K562 (cell line): ENCODE data around the gene PPP1R37. TPM values are rescaled to one million over a fixed set of nuclear protein-coding genes. Genes with fewer than 3 reads are reported as not detected.

Experiments used
- ATAC-seq: fragments of 200-7000 bp; cut with Tn5 transposase; 3 replicates; pipeline ENCODE4 v1.9.1; 2020; ENCODE audit warnings: moderate library complexity
- BruUV-seq: library from RNA; stranded (reverse); fragments of 400-500 nt; replicated peaks from 2 replicates; lab custom pipeline; 2021; lab: Mats Ljungman, UMichigan
- CTCF ChIA-PET: fragments of 300-600 bp; formaldehyde crosslinking; extraction: SDS; loops from one replicate; lab custom pipeline; 2021; ENCODE audit warnings: low intra/inter-chr PET ratio; lab: Yijun Ruan, JAX
- POLR2A ChIA-PET: fragments of 300-600, 350-650 bp; sonication (Branson Sonifier 250); formaldehyde crosslinking; extraction: SDS; loops from one replicate; lab custom pipeline; 2021; ENCODE audit warnings: antibody characterized with exemption, inconsistent platforms; lab: Yijun Ruan, JAX
- DNase-seq, 4 experiments: peaks; one replicate each; pipeline versions ENCODE4 v3.0.0 to v3.0.0-alpha.2; 2011 to 2018; ENCODE audit warnings: low spot score in 3 of 4, mixed read lengths in 3 of 4; ENCODE audit errors: extremely low read depth in 1 of 4
- FAIRE-seq: peaks from 2 replicates; lab custom pipeline; 2011; peaks lifted over from hg19 to GRCh38; lab: Jason Lieb, UNC
- H2AFZ ChIP-seq: 2 replicates; pipeline ENCODE4 v1.6.0; 2011; ENCODE audit warnings: low read depth, low read length, control low read depth, inconsistent platforms
- H3K27ac ChIP-seq: fragments of 200-600 bp; 3 replicates; pipeline ENCODE4 v1.8.0; 2011; ENCODE audit warnings: low read depth, mild to moderate bottlenecking, control low read depth, inconsistent platforms, low read length, moderate library complexity, mixed read lengths; ENCODE audit errors: extremely low read depth
- H3K27me3 ChIP-seq, 2 experiments: fragments of 300-600 bp in 1 of 2; 2 replicates in 1 of 2; 3 replicates in 1 of 2; pipeline versions ENCODE4 v1.6.0 to v1.8.0; 2011; ENCODE audit warnings: inconsistent platforms in 2 of 2, low read length in 2 of 2, mild to moderate bottlenecking in 1 of 2, mixed read lengths in 1 of 2, moderate library complexity in 1 of 2; ENCODE audit not compliant: control insufficient read depth in 2 of 2, insufficient read depth in 2 of 2
- H3K36me3 ChIP-seq: fragments of 300-600 bp; 3 replicates; pipeline ENCODE4 v1.8.0; 2011; ENCODE audit warnings: mild to moderate bottlenecking, low read length, inconsistent platforms; ENCODE audit not compliant: control insufficient read depth, insufficient read depth
- H3K4me1 ChIP-seq, 2 experiments: fragments of 200-600 bp in 1 of 2; replicated peaks in 1 of 2; 2 replicates in 1 of 2; 3 replicates in 1 of 2; pipeline versions ENCODE4 v1.5.1 to v1.8.0; 2011; ENCODE audit warnings: inconsistent platforms in 2 of 2, low read length in 2 of 2, mild to moderate bottlenecking in 1 of 2, mixed read lengths in 1 of 2, moderate library complexity in 1 of 2; ENCODE audit not compliant: control insufficient read depth in 2 of 2, insufficient read depth in 2 of 2
- H3K4me2 ChIP-seq: 2 replicates; pipeline ENCODE4 v1.6.1; 2011; ENCODE audit warnings: low read length, control low read depth, inconsistent platforms, mixed read lengths; ENCODE audit not compliant: insufficient read depth
- H3K4me3 ChIP-seq: fragments of 200-600 bp; sonication (generic), shearing (Covaris generic); 2 replicates; pipeline ENCODE4 v1.5.1; 2016; ENCODE audit warnings: control low read depth, inconsistent platforms
- H3K79me2 ChIP-seq: fragments of 200-600 bp; 3 replicates; pipeline ENCODE4 v1.8.0; 2011; ENCODE audit warnings: low read length, inconsistent platforms; ENCODE audit not compliant: control insufficient read depth, insufficient read depth
- H3K9ac ChIP-seq, 2 experiments: 2 replicates each; pipeline versions ENCODE4 v1.6.0 to v1.6.1; 2011; ENCODE audit warnings: low read depth in 2 of 2, low read length in 2 of 2, control low read depth in 1 of 2, inconsistent platforms in 1 of 2, mild to moderate bottlenecking in 1 of 2, mixed read lengths in 1 of 2; ENCODE audit not compliant: insufficient read depth in 1 of 2
- H3K9me1 ChIP-seq: one replicate; pipeline ENCODE4 v1.6.0; 2011; ENCODE audit warnings: inconsistent platforms, mild to moderate bottlenecking, low read length, moderate library complexity; ENCODE audit not compliant: control insufficient read depth, insufficient read depth
- H3K9me3 ChIP-seq: replicated peaks from 2 replicates; pipeline ENCODE4 v1.5.1; 2011; ENCODE audit warnings: low read depth, low read length, inconsistent platforms; ENCODE audit not compliant: control insufficient read depth, insufficient read depth
- H4K20me1 ChIP-seq: replicated peaks from 2 replicates; pipeline ENCODE4 v1.6.1; 2011; ENCODE audit warnings: low read length, inconsistent platforms, mixed read lengths; ENCODE audit not compliant: control insufficient read depth, insufficient read depth
- GABPA ChIP-seq: fragments of 200-800 bp; sonication (Bioruptor generic); conservative IDR thresholded peaks from 2 replicates; pipeline ENCODE4 v1.6.1; 2016; ENCODE audit warnings: low read depth, missing genetic modification characterization, missing compliant biosample characterization
- KLF16 ChIP-seq: IDR thresholded peaks from 2 replicates; pipeline ENCODE4 v1.6.1; 2016; ENCODE audit warnings: antibody characterized with exemption
- NEUROD1 ChIP-seq: fragments of 150-350 bp; IDR thresholded peaks from 2 replicates; pipeline ENCODE4 v1.6.1; 2014; ENCODE audit warnings: borderline replicate concordance, low read length, low read depth; ENCODE audit not compliant: partially characterized antibody
- REST ChIP-seq, 2 experiments: fragments of 450-650 bp; formaldehyde crosslinking in 1 of 2; IDR thresholded peaks; 2 replicates each; pipeline versions ENCODE4 v1.4.0 to v1.6.1; 2014 to 2020; ENCODE audit warnings: mild to moderate bottlenecking in 2 of 2, borderline replicate concordance in 1 of 2, low read depth in 1 of 2
- ZBTB43 ChIP-seq: sonication (generic); formaldehyde crosslinking; IDR thresholded peaks from 2 replicates; pipeline ENCODE4 v1.8.0; 2023; ENCODE audit warnings: mild to moderate bottlenecking, missing genetic modification reagents
- ZNF584 ChIP-seq: fragments of 200-800 bp; sonication (Bioruptor generic); IDR thresholded peaks from 2 replicates; pipeline ENCODE4 v1.6.1; 2016; ENCODE audit warnings: low read depth, mild to moderate bottlenecking, missing genetic modification characterization, missing compliant biosample characterization
- ZNF696 ChIP-seq: fragments of 250-450 bp; sonication (Bioruptor Pico); conservative IDR thresholded peaks from 2 replicates; pipeline ENCODE4 v1.4.0; 2020; ENCODE audit warnings: mild to moderate bottlenecking, moderate library complexity
- WGBS: fragments of 100-300 bp; shearing (Covaris generic); methylation state at CpG from one replicate; pipeline ENCODE4 v1.1.6; 2016; ENCODE audit warnings: low coverage, mixed read lengths; ENCODE audit not compliant: insufficient coverage; ENCODE audit errors: missing lambda C conversion rate; 5-methylcytosine and 5-hydroxymethylcytosine counted together
- in situ Hi-C: fragments of 300-500 bp; cut with MboI; formaldehyde crosslinking; loops from 4 replicates; pipeline ENCODE4 v1.15.0; 2018; ENCODE audit warnings: inconsistent platforms, mixed read lengths
- intact Hi-C: fragments of 100-400 bp; cut with micrococcal nuclease; formaldehyde crosslinking; loops from 2 replicates; pipeline ENCODE4 v1.14.2; 2022
- polyA plus RNA-seq, 8 experiments: library from polyadenylated mRNA; depleted of rRNA in 4 of 8; stranded (reverse) in 5 of 8; unstranded in 3 of 8; fragments of >200 nt; fragmentation: Nextera tagmentation in 2 of 8; fragmentation: Illumina TruSeq in 1 of 8; extraction: Ambion mirVana in 2 of 8; extraction: Trizol in 1 of 8; gene quantifications; 2 replicates each; pipeline versions ENCODE4 v1.2.1 to v1.2.3, GENCODE V29; 2011 to 2014; ENCODE audit warnings: inconsistent platforms in 1 of 8, missing spikeins in 1 of 8
- total RNA-seq, 7 experiments: library from RNA; depleted of rRNA in 6 of 7; stranded (reverse); fragments of >200 nt in 6 of 7; fragmentation: Illumina TruSeq in 2 of 7; extraction: Trizol in 2 of 7; gene quantifications; 2 replicates each; pipeline versions ENCODE4 v1.2.1 to v1.2.3, GENCODE V29; 2011 to 2021; ENCODE audit warnings: low replicate concordance in 1 of 7
- TF ChIP-seq, protein P1 (sequence below): fragments of 450-650 bp; IDR thresholded peaks from 2 replicates; pipeline ENCODE4 v1.6.1; 2018; ENCODE audit warnings: mild to moderate bottlenecking, low read depth; ENCODE audit not compliant: partially characterized antibody

PPP1R37 gene
- total and polyA plus RNA-seq, 9 of the 15 experiments (the other 6 are each of a cell fraction or from before 2014, with no cell fraction given): 0.04 to 20.3 (median 7.3) TPM

- FAIRE-seq: no peak
- intact Hi-C loops: no loop called here
- Histone ChIP-seq H4K20me1 (peaks cover 8% of the 10 kb centered on the region), H3K4me1 (peaks cover 15 to 60% of the 10 kb centered on the region in 2 experiments), H3K79me2 (no peaks in the 10 kb centered on the region), H2AFZ (peak overlapping the region; percentile 79), H3K27me3 (peaks cover 2 to 6% of the 10 kb centered on the region in 2 experiments; a peak in 1 of 5 replicates), H3K4me2 (peak overlapping the region; percentile 66), H3K4me3 (peak overlapping the region; percentile 18; the same call in 1 of the 2 replicates), H3K27ac (no peak overlapping the region), H3K9ac (peak overlapping the region; percentile 2 to 88; a peak in 2 of 4 replicates), H3K36me3 (no peaks in the 10 kb centered on the region), H3K9me1 (peaks cover 5% of the 10 kb centered on the region), H3K9me3 (no peaks in the 10 kb centered on the region)
- no TSS peak for BruUV-seq
- CTCF ChIA-PET: no interaction called here
- in situ Hi-C loops: no loop called here
- DNase-seq: peak; percentile 62 to 90 (median 78)
- 40% methylated on average over 48 of the region's 69 CpGs for WGBS
- peak; percentile 73 for ATAC-seq
- POLR2A ChIA-PET: interaction anchor here (0.9 kb wide), 1 partner anchor 158 kb away, joined by 4 read pairs; no protein-coding TSS in a partner anchor
- TF ChIP-seq ZNF696 (CRISPR knock-in tag): no peak
- TF ChIP-seq KLF16: no peak
- TF ChIP-seq, protein P1, sequence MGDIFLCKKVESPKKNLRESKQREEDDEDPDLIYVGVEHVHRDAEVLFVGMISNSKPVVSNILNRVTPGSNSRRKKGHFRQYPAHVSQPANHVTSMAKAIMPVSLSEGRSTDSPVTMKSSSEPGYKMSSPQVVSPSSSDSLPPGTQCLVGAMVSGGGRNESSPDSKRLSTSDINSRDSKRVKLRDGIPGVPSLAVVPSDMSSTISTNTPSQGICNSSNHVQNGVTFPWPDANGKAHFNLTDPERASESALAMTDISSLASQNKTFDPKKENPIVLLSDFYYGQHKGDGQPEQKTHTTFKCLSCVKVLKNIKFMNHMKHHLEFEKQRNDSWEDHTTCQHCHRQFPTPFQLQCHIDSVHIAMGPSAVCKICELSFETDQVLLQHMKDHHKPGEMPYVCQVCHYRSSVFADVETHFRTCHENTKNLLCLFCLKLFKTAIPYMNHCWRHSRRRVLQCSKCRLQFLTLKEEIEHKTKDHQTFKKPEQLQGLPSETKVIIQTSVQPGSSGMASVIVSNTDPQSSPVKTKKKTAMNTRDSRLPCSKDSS: no peak
- TF ChIP-seq ZNF584: no peak
- TF ChIP-seq ZBTB43 (CRISPR knock-in tag): no peak
- no peak for TF ChIP-seq NEUROD1
- TF ChIP-seq GABPA: no peak
- no peak for TF ChIP-seq REST (IDR thresholded peaks at IDR 0.05; ENCODE audit: borderline replicate concordance)
- no peak for TF ChIP-seq REST (CRISPR knock-in tag; IDR thresholded peaks at IDR 0.05; ENCODE audit: low read depth)
These were observed 60.5 kb downstream of the PPP1R37 start for GRCh38 chr19:45153339-45154063.
